HG02623 (cell line): ENCODE data around the gene DNAJC30.

Source experiments
- ATAC-seq: cut with Tn5 transposase; IDR thresholded peaks from one replicate; pipeline ENCODE4 v1.9.1; 2021; ENCODE audit warnings: moderate library complexity; ENCODE audit not compliant: unreplicated experiment

DNAJC30 gene

GRCh38 chr7:73649576-73649975, 33.7 kb downstream of the DNAJC30 start:
- ATAC-seq = no peak

GRCh38 chr7:73648593-73649332, 34.5 kb downstream of the DNAJC30 start:
- no peak for ATAC-seq

GRCh38 chr7:73647725-73648592, 35.3 kb downstream of the DNAJC30 start:
- ATAC-seq = no peak

- ATAC-seq = no peak
Observed at GRCh38 chr7:73646785-73647724, 36.2 kb downstream of the DNAJC30 start.

- no peak for ATAC-seq
Observed at GRCh38 chr7:73645643-73646174, 37.5 kb downstream of the DNAJC30 start.

- ATAC-seq = no peak
Observed at GRCh38 chr7:73644688-73645286, 38.5 kb downstream of the DNAJC30 start.

GRCh38 chr7:73642834-73643233, 40.4 kb downstream of the DNAJC30 start:
- ATAC-seq = no peak

GRCh38 chr7:73638911-73639310, 44.3 kb downstream of the DNAJC30 start:
- ATAC-seq = no peak

GRCh38 chr7:73635428-73636200, 47.6 kb downstream of the DNAJC30 start:
- ATAC-seq = no peak

GRCh38 chr7:73633844-73634243, 49.4 kb downstream of the DNAJC30 start:
- ATAC-seq = no peak

- ATAC-seq = no peak
Observed at GRCh38 chr7:73633323-73633722, 49.9 kb downstream of the DNAJC30 start.

- no peak for ATAC-seq
Observed at GRCh38 chr7:73631558-73631957, 51.7 kb downstream of the DNAJC30 start.
